ENCODE measurements around the gene ELAVL1.

ELAVL1 gene

DNA sequence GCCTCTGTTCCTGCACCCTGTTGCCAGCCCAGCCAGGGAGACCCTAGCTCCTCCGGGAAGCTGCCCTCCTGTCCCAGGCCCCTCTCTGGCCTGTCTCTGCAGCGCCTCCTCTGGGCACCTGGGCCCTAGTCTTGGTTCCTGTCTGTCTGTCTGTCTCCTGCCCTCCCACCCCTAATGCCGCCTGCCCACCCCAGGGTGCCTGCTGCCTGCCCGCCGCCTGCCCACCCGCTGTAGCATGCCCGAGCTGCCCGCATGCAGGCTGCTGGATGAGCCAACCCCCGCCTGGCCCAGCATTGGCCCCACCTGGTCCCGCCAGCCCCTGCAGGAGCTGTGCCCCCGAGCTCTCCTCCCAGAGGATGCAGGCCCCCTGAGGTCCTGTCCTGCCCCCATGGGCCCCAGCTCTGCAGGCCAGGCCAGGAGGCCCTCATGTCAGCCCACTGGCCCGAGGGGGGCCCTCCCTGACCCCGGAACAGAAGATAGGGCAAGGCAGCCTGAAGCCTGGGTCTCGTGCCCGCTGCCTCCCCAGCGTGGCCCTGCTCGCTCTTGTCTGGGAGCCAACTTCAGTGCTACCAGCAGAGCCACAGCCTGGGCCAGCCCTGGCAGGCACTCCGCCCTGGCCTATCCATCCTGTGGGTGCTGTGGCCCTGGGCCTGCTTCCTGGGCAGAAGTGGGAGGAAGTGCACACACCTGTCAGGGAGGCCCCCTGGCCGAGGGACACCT is 96.5 kb downstream of the ELAVL1 start:
- no peak overlapping the region for H3K27ac Mint-ChIP-seq
- ATAC-seq (no peak), DNase-seq (no peak)
- no peaks in the 10 kb centered on the region for H3K27me3 Mint-ChIP-seq
- H3K9me3 Mint-ChIP-seq = no peaks in the 10 kb centered on the region
- H3K4me1 Mint-ChIP-seq = peaks cover 19% of the 10 kb centered on the region
- H3K4me3 Mint-ChIP-seq = no peak overlapping the region
- peaks cover 19% of the 10 kb centered on the region for H3K36me3 Mint-ChIP-seq (ENCODE audit: low read depth)
